Fibroblast of skin of scalp (primary cell): ENCODE results near the gene GPC1. TPM values are rescaled to one million over a fixed set of nuclear protein-coding genes. Genes with fewer than 3 reads are reported as not detected.
"Not testable (repeated sequence)": the region's sequence is repeated elsewhere in the genome, so short reads cannot be mapped to it uniquely, and the experiment has no call there.

Experiments
- DNase-seq: peaks from one replicate; pipeline ENCODE4 v3.0.0-alpha.2; 2013
- polyA plus RNA-seq, 2 experiments: library from polyadenylated mRNA; unstranded; fragments of 120-200 nt; gene quantifications; one replicate each; pipeline ENCODE4 v1.2.1, GENCODE V29; 2013; ENCODE audit not compliant: insufficient read length in 2 of 2

Gene GPC1, protein sequence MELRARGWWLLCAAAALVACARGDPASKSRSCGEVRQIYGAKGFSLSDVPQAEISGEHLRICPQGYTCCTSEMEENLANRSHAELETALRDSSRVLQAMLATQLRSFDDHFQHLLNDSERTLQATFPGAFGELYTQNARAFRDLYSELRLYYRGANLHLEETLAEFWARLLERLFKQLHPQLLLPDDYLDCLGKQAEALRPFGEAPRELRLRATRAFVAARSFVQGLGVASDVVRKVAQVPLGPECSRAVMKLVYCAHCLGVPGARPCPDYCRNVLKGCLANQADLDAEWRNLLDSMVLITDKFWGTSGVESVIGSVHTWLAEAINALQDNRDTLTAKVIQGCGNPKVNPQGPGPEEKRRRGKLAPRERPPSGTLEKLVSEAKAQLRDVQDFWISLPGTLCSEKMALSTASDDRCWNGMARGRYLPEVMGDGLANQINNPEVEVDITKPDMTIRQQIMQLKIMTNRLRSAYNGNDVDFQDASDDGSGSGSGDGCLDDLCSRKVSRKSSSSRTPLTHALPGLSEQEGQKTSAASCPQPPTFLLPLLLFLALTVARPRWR
- polyA plus RNA-seq (2013, experiment 1 of 2; ENCODE audit: insufficient read length) = 227 TPM
- polyA plus RNA-seq (2013, experiment 2 of 2; ENCODE audit: insufficient read length) = 209 TPM

DNA sequence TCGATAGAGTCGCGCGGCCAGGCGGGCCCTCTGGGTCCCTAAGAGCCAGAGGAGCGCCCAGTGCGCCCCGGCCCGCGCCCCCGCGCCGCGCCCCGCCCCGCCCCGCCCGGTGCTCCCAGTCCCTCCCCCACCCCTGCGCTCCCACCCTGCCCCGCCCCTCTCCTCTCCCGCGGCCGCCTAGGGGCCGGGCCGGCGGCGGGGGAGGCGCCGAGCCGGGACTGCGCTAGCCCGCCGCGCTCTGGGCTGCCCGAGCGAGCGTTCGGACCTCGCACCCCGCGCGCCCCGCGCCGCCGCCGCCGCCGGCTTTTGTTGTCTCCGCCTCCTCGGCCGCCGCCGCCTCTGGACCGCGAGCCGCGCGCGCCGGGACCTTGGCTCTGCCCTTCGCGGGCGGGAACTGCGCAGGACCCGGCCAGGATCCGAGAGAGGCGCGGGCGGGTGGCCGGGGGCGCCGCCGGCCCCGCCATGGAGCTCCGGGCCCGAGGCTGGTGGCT lies at the start of gene GPC1:
TSS of gene GPC1 (plus strand) at position 207 of the 491 bp plus-strand sequence. CDS start at position 463, 256 bp downstream.
- peak; percentile 87 for DNase-seq

DNA sequence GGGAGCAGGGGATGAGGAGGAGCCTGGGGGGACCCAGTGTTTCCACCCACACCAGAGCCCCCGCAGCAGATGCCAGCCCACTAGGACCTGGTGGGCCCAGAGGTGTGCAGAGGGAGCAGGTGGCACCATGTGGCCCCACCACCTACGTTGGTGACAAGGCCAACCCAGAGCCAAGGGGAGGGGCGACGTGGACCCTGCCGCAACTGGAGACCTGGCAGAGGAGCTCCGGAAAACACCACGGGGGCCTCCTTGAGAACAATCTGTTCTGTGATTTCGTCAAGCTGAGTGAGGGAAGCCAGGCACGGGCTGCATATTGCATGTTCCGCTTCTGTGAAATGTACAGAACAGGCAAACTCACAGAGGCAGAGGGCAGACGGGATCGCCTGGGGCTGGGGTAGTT lies 49.1 kb upstream of the GPC1 start:
- no peak for DNase-seq

DNA sequence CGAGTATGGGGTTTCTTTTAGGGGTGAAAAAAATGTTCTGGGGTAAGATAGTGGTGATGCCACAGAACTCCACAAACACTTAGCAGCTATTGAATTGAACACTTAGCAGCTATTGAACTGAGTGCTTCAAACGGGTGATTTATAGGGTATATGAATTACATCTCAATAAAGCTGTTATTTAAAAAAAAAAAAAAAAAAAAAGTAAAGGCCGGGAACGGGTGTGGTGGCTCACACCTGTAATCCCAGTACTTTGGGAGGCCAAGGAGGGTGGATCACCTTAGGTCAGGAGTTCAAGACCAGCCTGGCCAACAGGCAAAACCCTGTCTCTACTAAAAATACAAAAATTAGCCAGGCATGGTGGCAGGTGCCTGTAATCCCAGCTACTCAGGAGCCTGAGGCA lies 48.7 kb upstream of the GPC1 start:
- DNase-seq = not testable (repeated sequence)

GRCh38 chr2:240387325-240387668 lies 48.2 kb upstream of the GPC1 start:
- DNase-seq = no peak

DNA sequence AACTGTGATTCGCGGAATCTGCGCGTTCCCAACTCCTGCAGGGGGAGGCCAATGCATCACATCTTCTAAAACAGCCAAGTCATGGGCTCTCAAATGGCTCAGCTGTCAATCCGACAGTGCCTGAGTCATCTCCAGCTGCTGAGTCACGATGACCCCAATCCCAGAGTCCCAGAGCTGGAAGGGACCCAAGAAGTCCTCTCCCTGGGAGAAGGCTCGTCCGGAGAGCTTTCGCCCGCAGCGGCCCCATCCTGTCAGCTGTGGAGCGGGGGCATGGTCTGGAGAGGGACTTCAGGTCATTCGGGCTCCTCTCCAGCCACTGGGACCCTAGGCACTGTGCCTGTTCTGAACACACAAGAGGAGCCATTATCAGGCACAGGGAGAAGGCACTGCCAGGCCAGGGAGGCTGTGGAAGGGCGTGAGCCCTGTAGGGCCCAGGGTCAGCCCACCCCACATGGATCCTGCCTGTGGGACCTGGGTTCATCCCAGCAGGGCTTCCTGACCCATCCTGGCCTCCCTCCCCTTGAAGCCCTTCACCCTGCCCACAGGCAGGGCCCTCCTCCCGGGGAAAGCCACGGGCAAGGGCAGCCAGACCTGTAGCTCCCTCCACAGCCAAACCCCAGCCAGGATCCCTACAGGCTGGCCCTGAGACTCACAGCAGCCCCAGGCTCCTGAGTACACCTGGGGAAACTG lies 47.6 kb upstream of the GPC1 start:
- peak; percentile 97 for DNase-seq

GRCh38 chr2:240388471-240389301 lies 46.8 kb upstream of the GPC1 start:
- no peak for DNase-seq

DNA sequence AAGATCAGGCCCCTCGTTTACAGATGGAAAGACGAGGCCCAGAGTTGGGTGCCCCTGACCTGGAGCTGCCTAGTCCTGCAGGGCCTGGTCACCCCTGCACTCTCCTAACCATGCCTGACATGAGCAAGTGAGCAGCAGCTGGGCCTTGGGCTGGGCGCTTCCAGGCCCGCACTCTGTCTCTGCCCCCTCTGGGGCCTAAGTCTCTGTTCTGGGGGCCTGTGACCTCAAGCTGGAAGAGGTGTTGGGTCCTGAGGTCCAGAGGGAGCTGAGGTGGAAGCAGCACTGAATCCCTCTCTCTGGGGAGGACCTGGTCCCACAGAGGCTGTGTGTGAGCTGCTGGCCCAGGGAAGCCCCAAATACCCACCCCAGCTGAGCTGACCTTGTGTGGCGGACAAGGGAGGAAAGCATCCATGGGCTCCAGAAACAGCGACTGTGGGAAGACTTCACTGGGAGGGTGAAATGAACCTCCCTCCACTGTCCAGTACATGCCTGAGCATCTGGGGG lies 46.1 kb upstream of the GPC1 start:
- no peak for DNase-seq

GRCh38 chr2:240390091-240391073 lies 45.1 kb upstream of the GPC1 start:
- no peak for DNase-seq

- DNase-seq = no peak
Measured at GRCh38 chr2:240391111-240392051, 44.1 kb upstream of the GPC1 start.

- DNase-seq = peak; percentile 47
Measured at GRCh38 chr2:240392084-240392947, 43.1 kb upstream of the GPC1 start.

DNA sequence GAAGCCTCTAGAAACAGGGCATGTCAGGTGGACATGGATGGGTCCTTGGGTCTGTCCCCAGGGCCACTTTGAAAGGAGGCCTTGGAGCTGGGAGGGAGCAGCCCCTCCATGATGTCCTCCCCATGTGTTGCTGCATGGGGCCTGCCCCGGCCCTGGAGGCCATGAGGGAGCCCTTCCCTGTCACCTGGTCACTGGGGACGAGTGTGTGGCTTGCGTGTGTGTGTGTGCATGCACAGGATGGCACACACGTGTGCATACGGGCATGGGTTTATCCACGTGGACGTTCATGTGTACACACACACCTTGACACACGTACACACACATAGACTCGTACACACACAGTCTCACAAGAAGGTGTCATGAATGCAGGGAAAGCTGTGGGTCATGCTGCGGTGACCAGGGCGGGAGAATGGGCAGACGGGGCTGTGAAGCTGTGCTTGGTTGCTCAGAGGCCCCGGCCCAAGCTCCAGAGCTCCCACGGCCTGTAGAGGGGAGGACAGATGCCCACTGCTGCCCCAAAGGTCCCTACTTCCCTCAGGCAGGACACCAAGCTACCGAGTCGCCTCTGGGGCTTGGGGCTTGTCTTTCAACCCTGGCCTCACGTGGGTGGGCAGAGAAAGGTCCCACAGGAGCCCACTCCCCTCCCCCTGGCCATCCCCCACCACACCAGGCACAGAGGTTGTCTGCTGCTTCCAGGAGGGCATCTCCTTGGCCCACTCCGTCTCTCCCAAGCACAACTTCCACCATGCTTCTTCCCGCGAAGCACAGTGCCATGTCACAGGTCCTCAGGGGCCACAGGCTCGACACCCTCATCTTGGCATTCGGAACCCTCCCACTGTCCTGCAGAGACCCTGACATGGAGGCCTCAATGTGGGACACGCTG lies 42.3 kb upstream of the GPC1 start:
- no peak for DNase-seq

DNA sequence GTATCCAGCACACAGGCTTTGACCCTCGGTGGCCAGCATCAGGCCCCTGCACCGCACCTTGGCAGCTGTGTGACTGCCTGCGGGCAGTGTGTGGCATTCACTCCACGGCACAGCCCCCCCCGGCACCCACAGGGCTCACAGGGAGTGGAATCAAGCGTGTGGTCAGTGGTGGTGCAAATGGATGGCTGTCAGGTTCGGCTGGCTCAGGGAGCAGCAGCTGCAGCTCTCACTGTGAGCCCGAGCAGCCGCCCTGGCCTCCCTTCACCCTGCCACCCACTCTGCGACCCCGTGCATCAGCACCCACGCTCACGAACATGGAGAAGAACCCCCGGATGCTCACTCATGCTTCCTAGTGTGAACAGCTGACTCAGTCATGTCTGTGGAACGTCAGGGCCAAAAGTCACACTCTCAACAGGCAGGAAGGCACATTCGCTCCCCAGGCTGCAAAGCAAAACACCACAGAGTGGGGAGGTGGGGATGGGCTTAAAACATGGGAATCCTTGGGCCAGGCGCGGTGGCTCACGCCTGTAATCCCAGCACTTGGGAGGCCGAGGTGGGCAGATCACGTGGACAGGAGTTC lies 41.5 kb upstream of the GPC1 start:
- DNase-seq = no peak

DNA sequence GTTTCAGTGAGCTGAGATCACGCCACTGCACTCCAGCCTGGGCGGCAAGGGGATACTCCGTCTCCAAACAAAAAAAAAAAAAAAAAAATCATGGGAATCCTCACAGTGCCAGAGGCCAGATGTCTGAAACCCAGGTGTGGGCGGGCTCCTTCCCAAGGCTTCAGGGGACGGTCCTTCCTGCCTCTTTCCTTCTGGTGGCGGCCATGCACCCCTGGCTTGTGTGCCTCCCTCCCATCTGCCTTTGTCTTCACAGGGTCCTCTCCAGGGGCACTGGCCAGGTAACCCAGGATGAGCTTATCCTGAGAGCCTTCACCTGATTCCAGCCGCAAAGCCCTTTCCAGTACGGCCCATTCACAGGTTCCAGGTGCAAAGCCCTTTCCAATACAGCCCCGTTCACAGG lies 40.9 kb upstream of the GPC1 start:
- no peak for DNase-seq

DNA sequence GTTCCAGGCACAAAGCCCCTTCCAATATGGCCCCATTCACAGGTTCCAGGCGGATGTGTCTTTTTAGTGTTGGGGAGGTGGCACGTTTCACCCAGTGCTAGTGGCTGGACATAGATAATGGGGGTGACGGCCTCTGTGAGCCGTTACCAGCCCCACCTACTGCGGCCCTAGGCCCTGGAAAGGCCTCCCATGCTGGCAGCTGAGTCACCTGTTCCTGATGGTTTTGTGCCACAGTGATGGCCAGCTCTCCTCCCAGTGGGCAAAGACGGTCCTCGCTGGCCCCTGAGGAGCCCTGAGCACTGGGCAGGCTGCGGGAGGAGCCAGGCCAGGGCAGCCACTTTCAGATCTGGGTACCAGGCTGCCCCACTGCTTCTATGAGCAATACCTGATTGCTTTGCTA lies 40.0 kb upstream of the GPC1 start:
- no peak for DNase-seq

- no peak for DNase-seq
Measured at GRCh38 chr2:240395896-240396622, 39.4 kb upstream of the GPC1 start.
